HCT116 (cell line): Measurements from ENCODE around the gene HAT1. TPM values are rescaled to one million over a fixed set of nuclear protein-coding genes. Genes with fewer than 3 reads are reported as not detected.

Experiments used
- ATAC-seq: fragments of 200-7000 bp; cut with Tn5 transposase; 2 replicates; pipeline ENCODE4 v1.9.1; 2020; ENCODE audit warnings: mild to moderate bottlenecking, moderate library complexity
- BruUV-seq: library from RNA; stranded (reverse); fragments of 400-500 nt; replicated peaks from 2 replicates; lab custom pipeline; 2021; lab: Mats Ljungman, UMichigan
- CTCF ChIA-PET: fragments of 300-600 bp; sonication (Branson Sonifier 250); formaldehyde crosslinking; loops from one replicate; lab custom pipeline; 2021; ENCODE audit warnings: antibody characterized with exemption; lab: Charles Lee
- POLR2A ChIA-PET: fragments of 300-600, 350-600 bp; sonication (Branson Sonifier 250); formaldehyde crosslinking; loops from one replicate; lab custom pipeline; 2021; ENCODE audit warnings: antibody characterized with exemption; lab: Charles Lee
- RAD21 ChIA-PET, 2 experiments: fragments of 300-600 bp; sonication (Branson Sonifier 250); formaldehyde crosslinking; loops; one replicate each; lab custom pipeline; 2023; ENCODE audit warnings: low total read pairs in 2 of 2; ENCODE audit not compliant: uncharacterized antibody in 2 of 2, unreplicated experiment in 2 of 2, low non-redundant PET in 1 of 2; lab: Charles Lee
- DNase-seq: peaks from one replicate; pipeline ENCODE4 v3.0.0-alpha.2; 2010; ENCODE audit warnings: low read depth, low spot score
- H2AFZ ChIP-seq: fragments of 200-600 bp; shearing (Covaris generic), sonication (generic); 2 replicates; pipeline ENCODE4 v1.6.1; 2017; ENCODE audit warnings: low read depth, mixed run types, mixed read lengths, antibody characterized with exemption, low read length; ENCODE audit not compliant: poor library complexity, severe bottlenecking
- H3K27ac ChIP-seq: 2 replicates; pipeline ENCODE4 v1.5.1; 2012; ENCODE audit warnings: low read depth, low read length
- H3K27me3 ChIP-seq: fragments of 200-600 bp; sonication (generic); 2 replicates; pipeline ENCODE4 v1.6.1; 2016; ENCODE audit warnings: mixed run types, low read length, mixed read lengths; ENCODE audit not compliant: insufficient read depth
- H3K36me3 ChIP-seq, 2 experiments: fragments of 200-500 bp in 1 of 2; fragments of 200-600 bp in 1 of 2; sonication (Bioruptor generic) in 1 of 2; sonication (generic) in 1 of 2; 2 replicates each; pipeline versions ENCODE4 v1.5.1 to v1.6.1; 2014 to 2016; ENCODE audit warnings: low read length in 2 of 2, inconsistent platforms in 1 of 2, mixed read lengths in 1 of 2, mixed run types in 1 of 2; ENCODE audit not compliant: insufficient read depth in 2 of 2, control insufficient read depth in 1 of 2
- H3K4me1 ChIP-seq, 2 experiments: fragments of 200-600 bp in 1 of 2; sonication (generic) in 1 of 2; 2 replicates each; pipeline versions ENCODE4 v1.5.1 to v1.6.1; 2012 to 2017; ENCODE audit warnings: low read length in 2 of 2, inconsistent platforms in 1 of 2, mild to moderate bottlenecking in 1 of 2, mixed read lengths in 1 of 2, mixed run types in 1 of 2, moderate library complexity in 1 of 2; ENCODE audit not compliant: insufficient read depth in 2 of 2, control insufficient read depth in 1 of 2
- H3K4me2 ChIP-seq: fragments of 200-600 bp; sonication (generic); 2 replicates; pipeline ENCODE4 v1.6.1; 2017; ENCODE audit warnings: mixed run types, low read length, mixed read lengths
- H3K4me3 ChIP-seq, 2 experiments: fragments of 200-600 bp in 1 of 2; sonication (generic) in 1 of 2; replicated peaks in 1 of 2; 2 replicates each; pipeline ENCODE4 v1.5.1; 2011 to 2016; ENCODE audit warnings: low read length in 2 of 2, control low read depth in 1 of 2, low read depth in 1 of 2, mild to moderate bottlenecking in 1 of 2, mixed read lengths in 1 of 2, mixed run types in 1 of 2
- H3K79me2 ChIP-seq: fragments of 200-600 bp; sonication (generic); 2 replicates; pipeline ENCODE4 v1.6.1; 2017; ENCODE audit warnings: mild to moderate bottlenecking, mixed run types, low read length, moderate library complexity, mixed read lengths; ENCODE audit not compliant: insufficient read depth
- H3K9ac ChIP-seq: fragments of 200-600 bp; sonication (generic); 2 replicates; pipeline ENCODE4 v1.6.1; 2016; ENCODE audit warnings: low read length, mixed read lengths
- H3K9me2 ChIP-seq: fragments of 200-600 bp; sonication (generic), shearing (Covaris generic); 2 replicates; pipeline ENCODE4 v1.6.1; 2017; ENCODE audit warnings: mixed run types, mild to moderate bottlenecking, moderate library complexity; ENCODE audit not compliant: insufficient read depth
- H3K9me3 ChIP-seq, 2 experiments: fragments of 200-500 bp in 1 of 2; fragments of 200-600 bp in 1 of 2; sonication (Bioruptor generic) in 1 of 2; sonication (generic) in 1 of 2; 2 replicates each; pipeline ENCODE4 v1.6.1; 2014 to 2017; ENCODE audit warnings: low read length in 2 of 2, mixed read lengths in 2 of 2, inconsistent platforms in 1 of 2, low read depth in 1 of 2, mild to moderate bottlenecking in 1 of 2, mixed run types in 1 of 2, moderate library complexity in 1 of 2; ENCODE audit not compliant: control insufficient read depth in 1 of 2, insufficient read depth in 1 of 2
- H4K20me1 ChIP-seq: fragments of 200-600 bp; sonication (generic), shearing (Covaris generic); 2 replicates; pipeline ENCODE4 v1.6.1; 2017; ENCODE audit warnings: mixed run types, mild to moderate bottlenecking, moderate library complexity; ENCODE audit not compliant: insufficient read depth
- ATF3 ChIP-seq: IDR thresholded peaks from 2 replicates; pipeline ENCODE4 v1.6.1; 2012
- CTCF ChIP-seq, 3 experiments: fragments of 200-600 bp in 1 of 3; sonication (generic) in 1 of 3; IDR thresholded peaks in 2 of 3; conservative IDR thresholded peaks in 1 of 3; 2 replicates each; pipeline ENCODE4 v1.5.1; 2012 to 2017; ENCODE audit warnings: low read depth in 2 of 3, low read length in 2 of 3, antibody characterized with exemption in 1 of 3, borderline replicate concordance in 1 of 3, control low read depth in 1 of 3, mild to moderate bottlenecking in 1 of 3, mixed read lengths in 1 of 3, mixed run types in 1 of 3, moderate library complexity in 1 of 3; ENCODE audit not compliant: insufficient read depth in 1 of 3
- EGR1 ChIP-seq: IDR thresholded peaks from 2 replicates; pipeline ENCODE4 v1.6.1; 2012; ENCODE audit warnings: low read depth
- JUND ChIP-seq: IDR thresholded peaks from 2 replicates; pipeline ENCODE4 v1.6.1; 2012
- MAX ChIP-seq: IDR thresholded peaks from 2 replicates; pipeline ENCODE4 v1.6.1; 2012
- RAD21 ChIP-seq: IDR thresholded peaks from 2 replicates; pipeline ENCODE4 v1.6.1; 2012; ENCODE audit warnings: low read depth, mild to moderate bottlenecking
- REST ChIP-seq: IDR thresholded peaks from 2 replicates; pipeline ENCODE4 v1.6.1; 2012; ENCODE audit warnings: low read depth
- SIN3A ChIP-seq: IDR thresholded peaks from 2 replicates; pipeline ENCODE4 v1.6.1; 2012; ENCODE audit warnings: low read depth
- ZBTB33 ChIP-seq: IDR thresholded peaks from 2 replicates; pipeline ENCODE4 v1.6.1; 2011; ENCODE audit warnings: mild to moderate bottlenecking, low read length, moderate library complexity; ENCODE audit not compliant: insufficient replicate concordance; ENCODE audit errors: extremely low read depth
- ZFX ChIP-seq: fragments of 450-650 bp; IDR thresholded peaks from 2 replicates; pipeline ENCODE4 v1.6.1; 2017
- intact Hi-C: fragments of 100-400 bp; cut with micrococcal nuclease; formaldehyde crosslinking; loops from 2 replicates; pipeline ENCODE4 v1.10.0; 2022
- total RNA-seq: library from RNA; stranded (reverse); gene quantifications from one replicate; pipeline ENCODE4 v1.2.1, GENCODE V29; 2021; ENCODE audit not compliant: unreplicated experiment

HAT1 gene
- total RNA-seq, 1 experiment from 2014 or later: 72.6 TPM

GRCh38 chr2:171894612-171894947, 27.7 kb upstream of the HAT1 start:
- ChIA-PET RAD21 (no interaction called here), CTCF (interaction anchor here (1.0 kb wide), 1 partner anchor 18 kb away, joined by 3 read pairs; no protein-coding TSS in a partner anchor), POLR2A (interaction anchor here (0.8 to 2.2 kb wide), 3 partner anchors 15 to 28 kb away, joined by 3 to 7 read pairs (median 4); partner anchors contain the start of gene HAT1)
- Histone ChIP-seq H4K20me1 (no peaks in the 10 kb centered on the region), H3K4me1 (peaks cover 8 to 17% of the 10 kb centered on the region in 2 experiments; a peak in 3 of 4 replicates), H3K4me2 (peak overlapping the region; percentile 96), H3K27ac (peak overlapping the region; percentile 43), H3K9me2 (no peaks in the 10 kb centered on the region), H3K36me3 (peaks cover 0 to 6% of the 10 kb centered on the region in 2 experiments; a peak in 1 of 4 replicates), H3K27me3 (no peaks in the 10 kb centered on the region), H3K79me2 (peaks cover 10% of the 10 kb centered on the region), H3K9ac (peak overlapping the region; percentile 83), H3K4me3 (peak overlapping the region; percentile 95 to 100), H2AFZ (peak overlapping the region; percentile 24), H3K9me3 (no peaks in the 10 kb centered on the region)
- TF ChIP-seq ZFX: peak; percentile 42
- no peak for TF ChIP-seq JUND
- no peak for TF ChIP-seq SIN3A
- TF ChIP-seq CTCF (IDR thresholded peaks at IDR 0.05 in 2 of 3, conservative IDR thresholded peaks at IDR 0.05 in 1 of 3; ENCODE audit: borderline replicate concordance in 1 of 3, insufficient read depth in 1 of 3, low read depth in 2 of 3, low read length in 2 of 3): no peak
- BruUV-seq: TSS peak; percentile 36
- DNase-seq: no peak
- intact Hi-C loops: loop anchor here (1.0 kb wide), 1 partner anchor 28 kb away; the partner anchor contains the start of gene HAT1
- no peak for ATAC-seq

GRCh38 chr2:171895786-171896185, 26.5 kb upstream of the HAT1 start:
- H3K9ac ChIP-seq: no peak overlapping the region
- no peaks in the 10 kb centered on the region for H3K27me3 ChIP-seq
- no peaks in the 10 kb centered on the region for H3K36me3 ChIP-seq
- no peaks in the 10 kb centered on the region for H3K9me3 ChIP-seq
- no peaks in the 10 kb centered on the region for H4K20me1 ChIP-seq
- peaks cover 8 to 17% of the 10 kb centered on the region in 2 experiments; a peak in 3 of 4 replicates for H3K4me1 ChIP-seq
- H3K4me3 ChIP-seq: no peak overlapping the region
- RAD21 ChIA-PET: no interaction called here
- H3K27ac ChIP-seq: no peak overlapping the region
- peaks cover 10% of the 10 kb centered on the region for H3K79me2 ChIP-seq
- DNase-seq (no peak), ATAC-seq (no peak)
- H3K9me2 ChIP-seq: no peaks in the 10 kb centered on the region
- TF ChIP-seq ZBTB33 (no peak), ZFX (no peak), RAD21 (no peak), REST (no peak), EGR1 (no peak), ATF3 (no peak), MAX (no peak)
- CTCF ChIA-PET: no interaction called here
- no TSS peak for BruUV-seq
- intact Hi-C loops: no loop called here
- no peak overlapping the region for H3K4me2 ChIP-seq
- POLR2A ChIA-PET: no interaction called here
- no peak overlapping the region for H2AFZ ChIP-seq
